Lung microvascular endothelial cell (primary cell): Measurements from ENCODE around the gene USP7. TPM values are rescaled to one million over a fixed set of nuclear protein-coding genes. Genes with fewer than 3 reads are reported as not detected.
"Not testable (repeated sequence)": the region's sequence is repeated elsewhere in the genome, so short reads cannot be mapped to it uniquely, and the experiment has no call there.

Source experiments
- DNase-seq, 2 donors: peaks; one replicate each; pipeline versions ENCODE4 v3.0.0 to v3.0.0-alpha.2; 2010; ENCODE audit warnings: low read depth in 2 of 2
- total RNA-seq: library from RNA; depleted of rRNA; stranded (reverse); fragments of >200 nt; gene quantifications from 2 replicates; pipeline ENCODE4 v1.2.1, GENCODE V29; 2014

USP7 gene
- total RNA-seq, 1 donor from 2014 or later: 50.2 TPM

- DNase-seq: no peak
Observed at GRCh38 chr16:8880839-8881510, 82.7 kb downstream of the USP7 start.

- no peak for DNase-seq
Observed at GRCh38 chr16:8878523-8878911, 85.2 kb downstream of the USP7 start.

- DNase-seq: no peak
Observed at GRCh38 chr16:8877894-8878522, 85.7 kb downstream of the USP7 start.

GRCh38 chr16:8875317-8875716 is 88.4 kb downstream of the USP7 start:
- not testable (repeated sequence) for DNase-seq

- DNase-seq: no peak
Observed at GRCh38 chr16:8874388-8874787, 89.3 kb downstream of the USP7 start.

- DNase-seq: not testable (repeated sequence)
Observed at GRCh38 chr16:8873866-8874195, 89.9 kb downstream of the USP7 start.

GRCh38 chr16:8872967-8873865 is 90.5 kb downstream of the USP7 start:
- no peak for DNase-seq

- DNase-seq: no peak
Observed at GRCh38 chr16:8872071-8872470, 91.6 kb downstream of the USP7 start.

GRCh38 chr16:8869988-8870241 is 93.8 kb downstream of the USP7 start:
- DNase-seq: not testable (repeated sequence)

- no peak for DNase-seq
Observed at GRCh38 chr16:8869212-8869987, 94.3 kb downstream of the USP7 start.

- peak; percentile 91 to 96 for DNase-seq
Observed at GRCh38 chr16:8868416-8869211, 95.1 kb downstream of the USP7 start, which contains the start of gene CARHSP1. Gene CARHSP1, minus strand, starts transcription at chr16:8869006. Its CDS starts 9,678 bp downstream, at chr16:8859328.

GRCh38 chr16:8867932-8868415 is 95.7 kb downstream of the USP7 start:
- peak; percentile 31 to 36 for DNase-seq

GRCh38 chr16:8867216-8867931 is 96.3 kb downstream of the USP7 start:
- DNase-seq: peak; percentile 34 to 51

GRCh38 chr16:8866884-8867215 is 96.9 kb downstream of the USP7 start:
- no peak for DNase-seq

GRCh38 chr16:8866118-8866883 is 97.4 kb downstream of the USP7 start:
- DNase-seq: no peak

- DNase-seq: no peak
Observed at GRCh38 chr16:8865145-8865882, 98.4 kb downstream of the USP7 start.

- DNase-seq: no peak
Observed at GRCh38 chr16:8864480-8865110, 99.1 kb downstream of the USP7 start.
